ENCODE data around the gene DDC. TPM values are rescaled to one million over a fixed set of nuclear protein-coding genes. Genes with fewer than 3 reads are reported as not detected.

The DDC gene
- 0.32 TPM in 1 of 2 replicates, not detected in the other for total RNA-seq

- H3K4me3 Mint-ChIP-seq (ENCODE audit: low read depth), result no peak within 1 kb of the TSS
- no peak for DNase-seq (ENCODE audit: low spot score)
These were observed at the start of gene DDC for GRCh38 chr7:50564640-50565558. TSS of gene DDC (minus strand) at chr7:50565405. CDS start at chr7:50544085, 21,320 bp downstream.

GRCh38 chr7:50613473-50613872 is 48.3 kb upstream of the DDC start:
- Mint-ChIP-seq H3K27me3 (ENCODE audit: low read depth) (no peaks in the 10 kb centered on the region), H3K9me3 (peaks cover 1% of the 10 kb centered on the region), H3K27ac (no peak overlapping the region), H3K36me3 (ENCODE audit: low read depth) (peaks cover 2% of the 10 kb centered on the region), H3K4me1 (ENCODE audit: low read depth) (peaks cover 34% of the 10 kb centered on the region), H3K4me3 (ENCODE audit: low read depth) (no peak overlapping the region)
- no peak for DNase-seq (ENCODE audit: low spot score)
- intact Hi-C loops (cut with micrococcal nuclease), result loop anchor here (5.0 kb wide), 3 partner anchors 146 to 509 kb away; no protein-coding TSS in a partner anchor

More at GRCh38 chr7:50564640-50565558, at the start of gene DDC:
- intact Hi-C loops (cut with micrococcal nuclease), result no loop called here
- no peak within 1 kb of the TSS for H3K27ac Mint-ChIP-seq
- H3K27me3 Mint-ChIP-seq (ENCODE audit: low read depth), result peaks cover 11% of the 10 kb centered on the region
- no peaks in the 10 kb centered on the region for H3K36me3 Mint-ChIP-seq (ENCODE audit: low read depth)
- no peaks in the 10 kb centered on the region for H3K9me3 Mint-ChIP-seq
- H3K4me1 Mint-ChIP-seq (ENCODE audit: low read depth), result no peaks in the 10 kb centered on the region

GRCh38 chr7:50612704-50613103 is 47.5 kb upstream of the DDC start:
- intact Hi-C loops (cut with micrococcal nuclease), result loop anchor here (5.0 kb wide), 3 partner anchors 145 to 510 kb away; no protein-coding TSS in a partner anchor
- Mint-ChIP-seq H3K27ac (no peak overlapping the region), H3K4me3 (ENCODE audit: low read depth) (no peak overlapping the region), H3K27me3 (ENCODE audit: low read depth) (no peaks in the 10 kb centered on the region), H3K36me3 (ENCODE audit: low read depth) (peaks cover 9% of the 10 kb centered on the region), H3K9me3 (peaks cover 9% of the 10 kb centered on the region), H3K4me1 (ENCODE audit: low read depth) (peaks cover 42% of the 10 kb centered on the region)
- no peak for DNase-seq (ENCODE audit: low spot score)

GRCh38 chr7:50610521-50611277 is 45.5 kb upstream of the DDC start:
- no peaks in the 10 kb centered on the region for H3K27me3 Mint-ChIP-seq (ENCODE audit: low read depth)
- H3K36me3 Mint-ChIP-seq (ENCODE audit: low read depth), result peaks cover 14% of the 10 kb centered on the region
- peak; percentile 47 for DNase-seq (ENCODE audit: low spot score)
- peaks cover 12% of the 10 kb centered on the region for H3K9me3 Mint-ChIP-seq
- no peak overlapping the region for H3K4me3 Mint-ChIP-seq (ENCODE audit: low read depth)
- no peak overlapping the region for H3K27ac Mint-ChIP-seq
- intact Hi-C loops (cut with micrococcal nuclease), result loop anchor here (2.0 to 5.0 kb wide), 6 partner anchors 16 to 512 kb away; no protein-coding TSS in a partner anchor
- H3K4me1 Mint-ChIP-seq (ENCODE audit: low read depth), result peaks cover 45% of the 10 kb centered on the region

- Mint-ChIP-seq H3K4me3 (ENCODE audit: low read depth) (no peak overlapping the region), H3K9me3 (peaks cover 12% of the 10 kb centered on the region), H3K36me3 (ENCODE audit: low read depth) (peaks cover 14% of the 10 kb centered on the region), H3K27me3 (ENCODE audit: low read depth) (no peaks in the 10 kb centered on the region), H3K4me1 (ENCODE audit: low read depth) (peaks cover 37% of the 10 kb centered on the region), H3K27ac (no peak overlapping the region)
- intact Hi-C loops (cut with micrococcal nuclease), result no loop called here
- DNase-seq (ENCODE audit: low spot score), result no peak
These were observed 43.1 kb upstream of the DDC start for GRCh38 chr7:50608196-50608906.

GRCh38 chr7:50607524-50608125 is 42.4 kb upstream of the DDC start:
- intact Hi-C loops (cut with micrococcal nuclease), result no loop called here
- no peak for DNase-seq (ENCODE audit: low spot score)
- peaks cover 12% of the 10 kb centered on the region for H3K9me3 Mint-ChIP-seq
- H3K4me3 Mint-ChIP-seq (ENCODE audit: low read depth), result no peak overlapping the region
- H3K27ac Mint-ChIP-seq, result no peak overlapping the region
- H3K36me3 Mint-ChIP-seq (ENCODE audit: low read depth), result peaks cover 14% of the 10 kb centered on the region
- H3K4me1 Mint-ChIP-seq (ENCODE audit: low read depth), result peaks cover 32% of the 10 kb centered on the region
- no peaks in the 10 kb centered on the region for H3K27me3 Mint-ChIP-seq (ENCODE audit: low read depth)

- no peaks in the 10 kb centered on the region for H3K27me3 Mint-ChIP-seq (ENCODE audit: low read depth)
- H3K4me3 Mint-ChIP-seq (ENCODE audit: low read depth), result no peak overlapping the region
- H3K36me3 Mint-ChIP-seq (ENCODE audit: low read depth), result peaks cover 13% of the 10 kb centered on the region
- peaks cover 23% of the 10 kb centered on the region for H3K4me1 Mint-ChIP-seq (ENCODE audit: low read depth)
- DNase-seq (ENCODE audit: low spot score), result no peak
- no peak overlapping the region for H3K27ac Mint-ChIP-seq
- intact Hi-C loops (cut with micrococcal nuclease), result no loop called here
- H3K9me3 Mint-ChIP-seq, result peaks cover 12% of the 10 kb centered on the region
These were observed 39.9 kb upstream of the DDC start for GRCh38 chr7:50605059-50605458.

GRCh38 chr7:50603287-50603686 is 38.1 kb upstream of the DDC start:
- no peak for DNase-seq (ENCODE audit: low spot score)
- Mint-ChIP-seq H3K9me3 (peaks cover 9% of the 10 kb centered on the region), H3K4me3 (ENCODE audit: low read depth) (no peak overlapping the region), H3K27me3 (ENCODE audit: low read depth) (no peaks in the 10 kb centered on the region), H3K36me3 (ENCODE audit: low read depth) (peaks cover 14% of the 10 kb centered on the region), H3K4me1 (ENCODE audit: low read depth) (peaks cover 20% of the 10 kb centered on the region), H3K27ac (no peak overlapping the region)
- intact Hi-C loops (cut with micrococcal nuclease), result no loop called here

GRCh38 chr7:50599385-50599784 is 34.2 kb upstream of the DDC start:
- no peak for DNase-seq (ENCODE audit: low spot score)
- peaks cover 10% of the 10 kb centered on the region for H3K36me3 Mint-ChIP-seq (ENCODE audit: low read depth)
- no peak overlapping the region for H3K4me3 Mint-ChIP-seq (ENCODE audit: low read depth)
- intact Hi-C loops (cut with micrococcal nuclease), result loop anchor here (5.0 to 10.0 kb wide), 4 partner anchors 63 to 225 kb away; no protein-coding TSS in a partner anchor
- H3K27me3 Mint-ChIP-seq (ENCODE audit: low read depth), result no peaks in the 10 kb centered on the region
- peaks cover 40% of the 10 kb centered on the region for H3K4me1 Mint-ChIP-seq (ENCODE audit: low read depth)
- H3K27ac Mint-ChIP-seq, result no peak overlapping the region
- no peaks in the 10 kb centered on the region for H3K9me3 Mint-ChIP-seq

GRCh38 chr7:50598460-50599343 is 33.5 kb upstream of the DDC start:
- intact Hi-C loops (cut with micrococcal nuclease), result loop anchor here (5.0 to 10.0 kb wide), 4 partner anchors 64 to 226 kb away; no protein-coding TSS in a partner anchor
- H3K4me3 Mint-ChIP-seq (ENCODE audit: low read depth), result no peak overlapping the region

GRCh38 chr7:50596484-50596883 is 31.3 kb upstream of the DDC start:
- Mint-ChIP-seq H3K27ac (peak overlapping the region; percentile 54), H3K4me1 (ENCODE audit: low read depth) (peaks cover 55% of the 10 kb centered on the region), H3K9me3 (no peaks in the 10 kb centered on the region), H3K4me3 (ENCODE audit: low read depth) (no peak overlapping the region), H3K36me3 (ENCODE audit: low read depth) (peaks cover 16% of the 10 kb centered on the region), H3K27me3 (ENCODE audit: low read depth) (no peaks in the 10 kb centered on the region)
- intact Hi-C loops (cut with micrococcal nuclease), result loop anchor here (5.0 to 10.0 kb wide), 4 partner anchors 64 to 228 kb away; no protein-coding TSS in a partner anchor
- no peak for DNase-seq (ENCODE audit: low spot score)

More at GRCh38 chr7:50598460-50599343, 33.5 kb upstream of the DDC start:
- DNase-seq (ENCODE audit: low spot score), result no peak
- Mint-ChIP-seq H3K9me3 (no peaks in the 10 kb centered on the region), H3K4me1 (ENCODE audit: low read depth) (peaks cover 47% of the 10 kb centered on the region), H3K36me3 (ENCODE audit: low read depth) (peaks cover 10% of the 10 kb centered on the region), H3K27ac (no peak overlapping the region), H3K27me3 (ENCODE audit: low read depth) (no peaks in the 10 kb centered on the region)

Measured in activated T-helper 2 cell treated with anti-CD3 and anti-CD28 coated beads, Interferon-gamma antibody, Interleukin-2, Interleukin-4, amounts not matched to agents 10 μg/mL and 5 μg/mL and 100 μg/mL, durations not matched to agents 14 hours and 24 hours and 36 hours (primary cell).